Measurements from ENCODE around the gene TXNRD1.

GRCh38 chr12:104199964-104200363, 15.6 kb upstream of the TXNRD1 start:
- TF ChIP-seq, protein P1, sequence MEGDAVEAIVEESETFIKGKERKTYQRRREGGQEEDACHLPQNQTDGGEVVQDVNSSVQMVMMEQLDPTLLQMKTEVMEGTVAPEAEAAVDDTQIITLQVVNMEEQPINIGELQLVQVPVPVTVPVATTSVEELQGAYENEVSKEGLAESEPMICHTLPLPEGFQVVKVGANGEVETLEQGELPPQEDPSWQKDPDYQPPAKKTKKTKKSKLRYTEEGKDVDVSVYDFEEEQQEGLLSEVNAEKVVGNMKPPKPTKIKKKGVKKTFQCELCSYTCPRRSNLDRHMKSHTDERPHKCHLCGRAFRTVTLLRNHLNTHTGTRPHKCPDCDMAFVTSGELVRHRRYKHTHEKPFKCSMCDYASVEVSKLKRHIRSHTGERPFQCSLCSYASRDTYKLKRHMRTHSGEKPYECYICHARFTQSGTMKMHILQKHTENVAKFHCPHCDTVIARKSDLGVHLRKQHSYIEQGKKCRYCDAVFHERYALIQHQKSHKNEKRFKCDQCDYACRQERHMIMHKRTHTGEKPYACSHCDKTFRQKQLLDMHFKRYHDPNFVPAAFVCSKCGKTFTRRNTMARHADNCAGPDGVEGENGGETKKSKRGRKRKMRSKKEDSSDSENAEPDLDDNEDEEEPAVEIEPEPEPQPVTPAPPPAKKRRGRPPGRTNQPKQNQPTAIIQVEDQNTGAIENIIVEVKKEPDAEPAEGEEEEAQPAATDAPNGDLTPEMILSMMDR (IDR thresholded peaks at IDR 0.05): no peak
- TF ChIP-seq POLR2A (IDR thresholded peaks at IDR 0.05) (no peak), EP300 (IDR thresholded peaks at IDR 0.05) (no peak)

Measured in ovary (tissue), 3 donors.